CMK (cell line): ENCODE data around the gene CACNB3.
"Not testable (repeated sequence)": the region's sequence is repeated elsewhere in the genome, so short reads cannot be mapped to it uniquely, and the experiment has no call there.

Experiments used
- DNase-seq: peaks from one replicate; pipeline ENCODE4 v3.0.0-alpha.2; 2010; ENCODE audit warnings: low read depth

The CACNB3 gene

GRCh38 chr12:48818831-48819590 lies 715 bp downstream of the CACNB3 start:
- DNase-seq = no peak

- DNase-seq = no peak
These were observed 1.9 kb downstream of the CACNB3 start for GRCh38 chr12:48819986-48820725.

GRCh38 chr12:48822139-48822538 lies 3.8 kb downstream of the CACNB3 start:
- DNase-seq = no peak

GRCh38 chr12:48822711-48823110 lies 4.4 kb downstream of the CACNB3 start:
- no peak for DNase-seq

- no peak for DNase-seq
These were observed 5.0 kb downstream of the CACNB3 start for GRCh38 chr12:48823281-48823680.

GRCh38 chr12:48824112-48824511 lies 5.8 kb downstream of the CACNB3 start:
- no peak for DNase-seq

GRCh38 chr12:48824905-48825304 lies 6.6 kb downstream of the CACNB3 start:
- DNase-seq = no peak

GRCh38 chr12:48826209-48826855 lies 8.0 kb downstream of the CACNB3 start:
- DNase-seq = no peak

- DNase-seq = no peak
These were observed 8.7 kb downstream of the CACNB3 start for GRCh38 chr12:48827026-48827425.

- no peak for DNase-seq
These were observed 9.3 kb downstream of the CACNB3 start for GRCh38 chr12:48827513-48828096.

- DNase-seq = no peak
These were observed 10.0 kb downstream of the CACNB3 start for GRCh38 chr12:48828293-48828692.

- no peak for DNase-seq
These were observed 10.7 kb downstream of the CACNB3 start for GRCh38 chr12:48828841-48829575.

- no peak for DNase-seq
These were observed 13.0 kb downstream of the CACNB3 start for GRCh38 chr12:48831257-48831656.

GRCh38 chr12:48832321-48833060 lies 14.2 kb downstream of the CACNB3 start:
- no peak for DNase-seq

GRCh38 chr12:48838048-48838447 lies 19.8 kb downstream of the CACNB3 start:
- no peak for DNase-seq

GRCh38 chr12:48842021-48842420 lies 23.7 kb downstream of the CACNB3 start:
- DNase-seq = not testable (repeated sequence)

- peak; percentile 93 for DNase-seq
These were observed 33.8 kb downstream of the CACNB3 start, which contains the start of gene DDX23 for GRCh38 chr12:48851883-48852733. Gene DDX23, minus strand, starts transcription at chr12:48852163. Its CDS starts 6,381 bp downstream, at chr12:48845782.

- peak; percentile 69 for DNase-seq
These were observed 34.7 kb downstream of the CACNB3 start for GRCh38 chr12:48852734-48853688.

GRCh38 chr12:48854488-48854887 lies 36.2 kb downstream of the CACNB3 start:
- DNase-seq = no peak
